Stomach smooth muscle (tissue), 2 donors: ENCODE measurements around the gene KCNC3.

Experiments
- H3K27ac ChIP-seq: one replicate; pipeline ENCODE4 v1.7.0; 2013; ENCODE audit warnings: mild to moderate bottlenecking, low read length, inconsistent platforms
- H3K27me3 ChIP-seq, 2 donors: one replicate each; pipeline ENCODE4 v1.7.0; 2013; ENCODE audit warnings: low read length in 2 of 2; ENCODE audit not compliant: insufficient read depth in 2 of 2, control insufficient read depth in 1 of 2
- H3K36me3 ChIP-seq, 2 donors: one replicate each; pipeline ENCODE4 v1.7.0; 2013; ENCODE audit warnings: low read length in 2 of 2; ENCODE audit not compliant: control insufficient read depth in 2 of 2, insufficient read depth in 2 of 2
- H3K4me1 ChIP-seq: one replicate; pipeline ENCODE4 v1.7.0; 2013; ENCODE audit warnings: low read length; ENCODE audit not compliant: control insufficient read depth, insufficient read depth
- H3K4me3 ChIP-seq, 2 donors: one replicate each; pipeline ENCODE4 v1.7.0; 2013; ENCODE audit warnings: low read length in 2 of 2
- H3K9ac ChIP-seq, 2 donors: one replicate each; pipeline ENCODE4 v1.7.0; 2013; ENCODE audit warnings: low read length in 2 of 2, mild to moderate bottlenecking in 1 of 2
- H3K9me3 ChIP-seq, 2 donors: one replicate each; pipeline ENCODE4 v1.7.0; 2013; ENCODE audit warnings: low read length in 2 of 2; ENCODE audit not compliant: control insufficient read depth in 2 of 2
- donor health status: healthy.
- donor health status: Pancreatic carcinoma.

KCNC3 gene

GRCh38 chr19:50329146-50329925 lies at the start of gene KCNC3:
Gene KCNC3 (minus strand): TSS chr19:50329377. CDS start chr19:50329082, 295 bp downstream.
- Histone ChIP-seq H3K27me3 (peaks cover 52 to 60% of the 10 kb centered on the region in 2 donors), H3K27ac (no peak within 1 kb of the TSS)

GRCh38 chr19:50378863-50379236 lies 49.7 kb upstream of the KCNC3 start:
- Histone ChIP-seq H3K9ac (no peak overlapping the region), H3K36me3 (peaks cover 19 to 41% of the 10 kb centered on the region in 2 donors), H3K4me3 (no peak overlapping the region), H3K4me1 (peaks cover 9% of the 10 kb centered on the region), H3K27me3 (no peaks in the 10 kb centered on the region), H3K27ac (no peak overlapping the region), H3K9me3 (no peaks in the 10 kb centered on the region)

More at GRCh38 chr19:50329146-50329925, at the start of gene KCNC3:
- H3K9me3 ChIP-seq: no peaks in the 10 kb centered on the region
- peak within 1 kb of the TSS; percentile 65 to 69 for H3K4me3 ChIP-seq
- peaks cover 24% of the 10 kb centered on the region for H3K4me1 ChIP-seq
- H3K36me3 ChIP-seq: no peaks in the 10 kb centered on the region
- no peak within 1 kb of the TSS for H3K9ac ChIP-seq

- no peak overlapping the region for H3K4me3 ChIP-seq
- no peaks in the 10 kb centered on the region for H3K27me3 ChIP-seq
- H3K4me1 ChIP-seq: peaks cover 5% of the 10 kb centered on the region
- no peak overlapping the region for H3K27ac ChIP-seq
- no peak overlapping the region for H3K9ac ChIP-seq
- peaks cover 19 to 41% of the 10 kb centered on the region in 2 donors for H3K36me3 ChIP-seq
- H3K9me3 ChIP-seq: no peaks in the 10 kb centered on the region
These were observed 49.1 kb upstream of the KCNC3 start for GRCh38 chr19:50378169-50378862.

GRCh38 chr19:50377517-50377916 lies 48.3 kb upstream of the KCNC3 start:
- H3K4me1 ChIP-seq: peaks cover 5% of the 10 kb centered on the region
- H3K9me3 ChIP-seq: no peaks in the 10 kb centered on the region
- H3K36me3 ChIP-seq: peaks cover 19 to 41% of the 10 kb centered on the region in 2 donors
- no peak overlapping the region for H3K9ac ChIP-seq
- no peak overlapping the region for H3K27ac ChIP-seq
- H3K27me3 ChIP-seq: no peaks in the 10 kb centered on the region
- no peak overlapping the region for H3K4me3 ChIP-seq

GRCh38 chr19:50377051-50377461 lies 47.9 kb upstream of the KCNC3 start:
- Histone ChIP-seq H3K9me3 (no peaks in the 10 kb centered on the region), H3K27ac (no peak overlapping the region), H3K36me3 (peaks cover 19 to 38% of the 10 kb centered on the region in 2 donors), H3K9ac (no peak overlapping the region), H3K27me3 (no peaks in the 10 kb centered on the region), H3K4me3 (peak overlapping the region in 1 of 2 donors; percentile 49), H3K4me1 (peaks cover 5% of the 10 kb centered on the region)

GRCh38 chr19:50376166-50377050 lies 47.2 kb upstream of the KCNC3 start, which contains the start of gene NR1H2:
Gene NR1H2 (plus strand): TSS chr19:50376457. CDS start chr19:50377606, 1,149 bp downstream.
- H3K4me3 ChIP-seq: peak within 1 kb of the TSS; percentile 91 to 96
- no peaks in the 10 kb centered on the region for H3K9me3 ChIP-seq
- H3K27me3 ChIP-seq: no peaks in the 10 kb centered on the region
- H3K36me3 ChIP-seq: peaks cover 18 to 33% of the 10 kb centered on the region in 2 donors
- peak within 1 kb of the TSS; percentile 99 for H3K27ac ChIP-seq
- peak within 1 kb of the TSS; percentile 99 to 100 for H3K9ac ChIP-seq
- peaks cover 5% of the 10 kb centered on the region for H3K4me1 ChIP-seq

- no peaks in the 10 kb centered on the region for H3K36me3 ChIP-seq
- H3K4me3 ChIP-seq: no peak overlapping the region
- peaks cover 4% of the 10 kb centered on the region for H3K4me1 ChIP-seq
- H3K27ac ChIP-seq: no peak overlapping the region
- H3K27me3 ChIP-seq: no peaks in the 10 kb centered on the region
- H3K9ac ChIP-seq: no peak overlapping the region
- no peaks in the 10 kb centered on the region for H3K9me3 ChIP-seq
These were observed 42.8 kb upstream of the KCNC3 start for GRCh38 chr19:50371914-50372475.

- Histone ChIP-seq H3K27ac (peak overlapping the region; percentile 55), H3K9ac (peak overlapping the region; percentile 72 to 73), H3K4me1 (peaks cover 2% of the 10 kb centered on the region), H3K9me3 (no peaks in the 10 kb centered on the region), H3K36me3 (no peaks in the 10 kb centered on the region), H3K27me3 (no peaks in the 10 kb centered on the region), H3K4me3 (peak overlapping the region; percentile 82 to 94)
These were observed 39.7 kb upstream of the KCNC3 start for GRCh38 chr19:50368649-50369570.

GRCh38 chr19:50365434-50366306 lies 36.5 kb upstream of the KCNC3 start, which contains the start of gene NAPSA:
Gene NAPSA (minus strand): TSS chr19:50365639. CDS start chr19:50365621, 18 bp downstream.
- H3K9ac ChIP-seq: no peak within 1 kb of the TSS
- no peaks in the 10 kb centered on the region for H3K27me3 ChIP-seq
- no peak within 1 kb of the TSS for H3K4me3 ChIP-seq
- peaks cover 2% of the 10 kb centered on the region for H3K4me1 ChIP-seq
- no peaks in the 10 kb centered on the region for H3K9me3 ChIP-seq
- H3K36me3 ChIP-seq: no peaks in the 10 kb centered on the region
- no peak within 1 kb of the TSS for H3K27ac ChIP-seq
